Measurements from ENCODE around the gene USP21.

USP21 gene

DNA sequence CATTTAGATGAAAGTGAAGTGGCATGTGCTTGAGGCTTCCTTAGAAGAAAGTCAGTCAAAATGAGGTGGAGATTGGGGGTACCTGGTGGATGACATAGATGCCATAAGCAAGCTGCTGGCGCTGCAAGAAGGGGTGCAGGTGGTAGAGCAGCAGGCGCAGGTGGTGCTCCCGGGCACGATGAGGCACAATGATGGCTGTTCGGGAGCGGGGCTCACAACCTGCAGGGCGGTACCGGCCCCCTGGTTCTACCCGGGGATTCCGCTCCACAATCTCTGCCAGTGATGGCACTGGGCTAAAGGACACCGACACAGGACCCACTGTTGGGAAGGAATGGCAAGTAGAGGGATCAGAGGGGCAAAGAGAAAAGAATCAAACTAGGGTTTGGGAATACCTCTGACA lies 15.6 kb downstream of the USP21 start:
- peaks cover 44% of the 10 kb centered on the region for H3K36me3 Mint-ChIP-seq (ENCODE audit: low read depth)

DNA sequence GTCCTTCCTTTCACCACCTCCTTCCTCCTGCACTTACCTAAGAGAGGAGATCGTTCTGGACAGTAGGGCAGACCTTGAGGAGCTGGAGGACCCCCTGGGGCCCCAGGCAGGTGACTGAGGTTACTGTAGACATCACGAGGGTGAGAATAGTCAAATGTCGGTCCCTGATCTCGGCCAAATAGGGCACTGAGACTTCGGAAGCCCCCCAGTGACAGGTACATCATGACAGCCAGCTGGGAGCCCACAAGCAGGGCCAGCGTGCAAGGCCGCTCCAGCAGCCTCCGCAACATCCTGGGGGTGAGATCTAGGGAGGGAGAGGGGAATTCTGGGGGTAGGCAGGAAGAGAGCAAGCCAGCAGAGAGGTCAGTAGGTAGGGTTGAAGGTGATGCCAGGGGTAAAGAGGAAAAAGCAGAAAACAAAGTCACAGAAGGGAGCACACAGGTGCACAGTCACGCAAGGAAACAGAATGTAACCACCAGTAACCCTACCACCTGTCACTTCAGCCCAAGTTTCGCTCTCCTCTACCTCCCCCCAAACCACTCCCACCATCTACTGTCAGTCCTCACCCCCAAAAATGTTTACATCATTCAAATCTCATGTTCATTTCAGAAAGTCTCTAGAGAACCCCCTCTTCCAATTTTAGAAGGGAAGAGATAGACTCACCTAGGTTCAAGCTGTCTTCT lies 16.6 kb downstream of the USP21 start:
- peak overlapping the region in 1 of 3 experiments; percentile 99 for H3K27ac Mint-ChIP-seq
- H3K9me3 Mint-ChIP-seq = no peaks in the 10 kb centered on the region
- H3K4me1 Mint-ChIP-seq = peaks cover 44% of the 10 kb centered on the region
- H3K4me3 Mint-ChIP-seq = peak overlapping the region; percentile 98 to 100 (median 100)
- TF ChIP-seq, protein P1, sequence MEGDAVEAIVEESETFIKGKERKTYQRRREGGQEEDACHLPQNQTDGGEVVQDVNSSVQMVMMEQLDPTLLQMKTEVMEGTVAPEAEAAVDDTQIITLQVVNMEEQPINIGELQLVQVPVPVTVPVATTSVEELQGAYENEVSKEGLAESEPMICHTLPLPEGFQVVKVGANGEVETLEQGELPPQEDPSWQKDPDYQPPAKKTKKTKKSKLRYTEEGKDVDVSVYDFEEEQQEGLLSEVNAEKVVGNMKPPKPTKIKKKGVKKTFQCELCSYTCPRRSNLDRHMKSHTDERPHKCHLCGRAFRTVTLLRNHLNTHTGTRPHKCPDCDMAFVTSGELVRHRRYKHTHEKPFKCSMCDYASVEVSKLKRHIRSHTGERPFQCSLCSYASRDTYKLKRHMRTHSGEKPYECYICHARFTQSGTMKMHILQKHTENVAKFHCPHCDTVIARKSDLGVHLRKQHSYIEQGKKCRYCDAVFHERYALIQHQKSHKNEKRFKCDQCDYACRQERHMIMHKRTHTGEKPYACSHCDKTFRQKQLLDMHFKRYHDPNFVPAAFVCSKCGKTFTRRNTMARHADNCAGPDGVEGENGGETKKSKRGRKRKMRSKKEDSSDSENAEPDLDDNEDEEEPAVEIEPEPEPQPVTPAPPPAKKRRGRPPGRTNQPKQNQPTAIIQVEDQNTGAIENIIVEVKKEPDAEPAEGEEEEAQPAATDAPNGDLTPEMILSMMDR (IDR thresholded peaks at IDR 0.05; ENCODE audit: unreplicated experiment in 3 of 3) = no peak
- peaks cover 43% of the 10 kb centered on the region for H3K36me3 Mint-ChIP-seq (ENCODE audit: low read depth)
- no peaks in the 10 kb centered on the region for H3K27me3 Mint-ChIP-seq (ENCODE audit: low read depth)

More for the DNA sequence above, 15.6 kb downstream of the USP21 start:
- Mint-ChIP-seq H3K9me3 (no peaks in the 10 kb centered on the region), H3K4me1 (peaks cover 44% of the 10 kb centered on the region), H3K27ac (no peak overlapping the region), H3K4me3 (peak overlapping the region; percentile 53 to 100 (median 100)), H3K27me3 (ENCODE audit: low read depth) (no peaks in the 10 kb centered on the region)
- TF ChIP-seq, protein P1 (IDR thresholded peaks at IDR 0.05; ENCODE audit: unreplicated experiment in 3 of 3) = no peak

DNA sequence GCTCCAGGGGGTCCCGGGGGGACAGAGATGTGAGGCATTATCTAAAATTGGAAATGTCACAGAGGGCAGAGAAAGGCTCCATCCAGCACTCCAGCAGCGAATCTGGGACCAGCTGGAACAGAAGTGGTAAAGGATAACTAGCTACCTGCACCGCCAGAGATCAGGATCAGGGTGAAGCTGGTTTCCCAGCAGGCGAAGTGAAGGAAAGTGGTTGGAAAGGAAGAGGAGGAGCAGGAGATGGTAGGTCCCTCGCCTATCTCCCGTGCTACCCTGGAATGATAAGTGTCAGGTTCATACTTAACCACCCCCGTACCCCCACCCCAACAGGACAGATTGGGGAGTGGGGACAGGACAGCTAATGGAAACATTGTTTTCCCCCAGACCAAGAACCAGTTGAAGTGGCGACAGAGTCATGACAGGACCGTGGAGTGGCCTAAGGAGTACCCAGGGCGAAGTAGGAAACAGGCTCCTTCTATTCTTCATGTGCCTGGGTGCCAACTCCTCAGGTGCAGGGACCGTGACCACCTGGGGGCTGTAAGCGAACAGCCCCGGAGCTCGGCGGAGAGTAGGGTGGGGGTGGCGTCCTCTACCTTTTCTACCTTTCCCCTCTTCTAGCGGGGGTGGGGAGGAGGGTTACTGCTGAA lies 17.3 kb downstream of the USP21 start:
- Mint-ChIP-seq H3K4me1 (peaks cover 44% of the 10 kb centered on the region), H3K27me3 (ENCODE audit: low read depth) (no peaks in the 10 kb centered on the region), H3K9me3 (no peaks in the 10 kb centered on the region), H3K27ac (peak overlapping the region; percentile 81 to 99 (median 96)), H3K36me3 (ENCODE audit: low read depth) (peaks cover 37% of the 10 kb centered on the region), H3K4me3 (peak overlapping the region; percentile 98 to 100 (median 100))
- TF ChIP-seq, protein P1 (IDR thresholded peaks at IDR 0.05; ENCODE audit: unreplicated experiment in 3 of 3) = no peak

DNA sequence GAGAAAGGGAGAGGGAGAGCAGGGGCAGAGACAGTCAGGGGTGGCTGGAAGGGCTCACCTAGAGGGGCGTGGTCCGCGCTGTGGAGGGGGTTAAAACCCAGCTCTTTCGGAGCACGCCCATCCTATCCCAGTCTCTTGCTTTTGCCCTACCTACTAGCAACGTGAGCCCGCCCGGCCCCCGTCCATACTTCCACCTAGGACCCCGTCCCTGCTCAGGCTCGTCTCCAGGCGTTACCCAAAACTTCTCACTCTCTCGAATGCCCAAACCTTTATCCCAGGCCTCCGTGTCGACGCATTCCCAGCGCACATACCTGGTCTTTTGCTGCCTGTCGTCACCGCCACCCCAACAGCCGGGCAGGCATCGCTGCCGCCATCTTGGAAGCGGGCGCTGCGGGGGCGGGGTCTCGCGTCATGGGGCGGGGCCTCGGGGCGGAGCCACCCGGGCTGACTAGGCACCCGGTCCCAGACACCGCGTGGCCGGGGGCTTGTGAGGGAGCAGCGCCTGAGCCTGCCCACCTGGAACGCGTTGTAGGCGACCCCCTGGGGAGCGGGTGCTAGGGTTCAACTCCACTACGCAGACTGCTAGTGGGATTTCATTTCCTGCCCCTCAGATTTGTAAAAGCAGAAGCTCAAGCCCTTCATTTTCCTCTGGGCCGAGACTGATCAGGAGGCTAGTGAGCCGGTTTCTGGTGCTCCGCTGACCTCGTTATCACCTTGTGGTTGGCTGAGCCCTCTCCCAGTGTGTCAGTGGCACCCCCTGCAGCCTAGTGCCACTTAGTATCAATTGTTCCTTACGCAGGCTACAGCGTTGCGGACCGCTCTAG lies 18.0 kb downstream of the USP21 start, which contains the start of gene B4GALT3:
Gene B4GALT3, minus strand, starts transcription at position 396 of the 824 bp plus-strand sequence. CDS start 1,447 bp downstream, outside the sequence.
- H3K27me3 Mint-ChIP-seq (ENCODE audit: low read depth) = no peaks in the 10 kb centered on the region
- TF ChIP-seq, protein P1 (IDR thresholded peaks at IDR 0.05; ENCODE audit: unreplicated experiment in 3 of 3) = no peak
- peak within 1 kb of the TSS; percentile 81 to 99 (median 96) for H3K27ac Mint-ChIP-seq
- H3K4me1 Mint-ChIP-seq = peaks cover 44% of the 10 kb centered on the region
- H3K4me3 Mint-ChIP-seq = peak within 1 kb of the TSS; percentile 98 to 100 (median 100)
- no peaks in the 10 kb centered on the region for H3K9me3 Mint-ChIP-seq
- peaks cover 31% of the 10 kb centered on the region for H3K36me3 Mint-ChIP-seq (ENCODE audit: low read depth)

DNA sequence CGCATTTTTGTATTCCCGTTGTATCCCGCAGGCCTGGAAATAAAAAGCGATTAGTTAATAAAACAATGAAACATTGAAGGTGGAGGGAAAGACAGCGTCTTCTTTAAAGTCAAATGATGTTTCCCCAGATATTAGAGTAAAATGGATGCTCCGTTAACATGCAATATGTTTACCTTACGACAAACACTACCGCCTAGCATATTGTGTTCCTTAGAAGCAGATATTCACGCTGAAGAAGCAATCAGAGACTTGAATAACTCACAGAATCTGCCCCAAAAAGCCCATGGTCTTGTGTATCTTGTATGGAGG lies 18.6 kb downstream of the USP21 start:
- H3K9me3 Mint-ChIP-seq = no peaks in the 10 kb centered on the region
- H3K27me3 Mint-ChIP-seq (ENCODE audit: low read depth) = no peaks in the 10 kb centered on the region
- H3K4me1 Mint-ChIP-seq = peaks cover 40% of the 10 kb centered on the region
- peak overlapping the region; percentile 81 to 99 (median 96) for H3K27ac Mint-ChIP-seq
- peak overlapping the region; percentile 98 to 100 (median 100) for H3K4me3 Mint-ChIP-seq
- TF ChIP-seq, protein P1 (IDR thresholded peaks at IDR 0.05; ENCODE audit: unreplicated experiment in 3 of 3) = no peak
- H3K36me3 Mint-ChIP-seq (ENCODE audit: low read depth) = peaks cover 26% of the 10 kb centered on the region
